Measurements from ENCODE around the gene RTN3. TPM values are rescaled to one million over a fixed set of nuclear protein-coding genes. Genes with fewer than 3 reads are reported as not detected.

Gene RTN3
- total RNA-seq, 4 donors from 2014 or later = 155 to 232 (median 209) TPM

GRCh38 chr11:63783925-63784592, 102.8 kb downstream of the RTN3 start:
- no peaks in the 10 kb centered on the region for H3K9me3 ChIP-seq

GRCh38 chr11:63785823-63786222, 104.5 kb downstream of the RTN3 start:
- Histone ChIP-seq H3K27me3 (no peaks in the 10 kb centered on the region), H3K4me1 (peaks cover 12 to 14% of the 10 kb centered on the region in 2 donors), H3K36me3 (no peaks in the 10 kb centered on the region), H3K27ac (no peak overlapping the region), H3K4me3 (replicated peaks in 1 of 3) (no peak overlapping the region), H3K9me3 (no peaks in the 10 kb centered on the region)
- no peak for TF ChIP-seq CTCF (IDR thresholded peaks at IDR 0.05)
- TF ChIP-seq POLR2A (IDR thresholded peaks at IDR 0.05) = no peak
- intact Hi-C loops (cut with DNase I) = no loop called here
- no peak for DNase-seq
- 86 to 90% methylated on average over 1 of the region's 1 CpG for WGBS, 2 donors

More at GRCh38 chr11:63783925-63784592, 102.8 kb downstream of the RTN3 start:
- H3K27ac ChIP-seq = peak overlapping the region; percentile 46 to 68 (median 68)
- DNase-seq = peak; percentile 57 to 62
- TF ChIP-seq CTCF (IDR thresholded peaks at IDR 0.05) = no peak
- no peak for TF ChIP-seq POLR2A (IDR thresholded peaks at IDR 0.05)
- H3K4me1 ChIP-seq = peaks cover 12 to 14% of the 10 kb centered on the region in 2 donors
- 12 to 38% methylated on average over 7 of the region's 7 CpGs for WGBS, 2 donors
- H3K4me3 ChIP-seq (replicated peaks in 1 of 3) = no peak overlapping the region
- H3K27me3 ChIP-seq = no peaks in the 10 kb centered on the region
- intact Hi-C loops (cut with DNase I) = no loop called here
- no peaks in the 10 kb centered on the region for H3K36me3 ChIP-seq

GRCh38 chr11:63791495-63792167, 110.3 kb downstream of the RTN3 start:
- intact Hi-C loops (cut with DNase I) = no loop called here
- Histone ChIP-seq H3K4me1 (no peaks in the 10 kb centered on the region), H3K27me3 (no peaks in the 10 kb centered on the region), H3K9me3 (no peaks in the 10 kb centered on the region), H3K36me3 (no peaks in the 10 kb centered on the region), H3K4me3 (replicated peaks in 1 of 3) (no peak overlapping the region), H3K27ac (no peak overlapping the region)
- WGBS, 2 donors = 93 to 95% methylated on average over 6 of the region's 6 CpGs
- TF ChIP-seq CTCF (IDR thresholded peaks at IDR 0.05) (no peak), POLR2A (IDR thresholded peaks at IDR 0.05) (no peak)
- DNase-seq = no peak

GRCh38 chr11:63793161-63793560, 111.9 kb downstream of the RTN3 start:
- no peak overlapping the region for H3K4me3 ChIP-seq (replicated peaks in 1 of 3)
- H3K27me3 ChIP-seq = no peaks in the 10 kb centered on the region
- intact Hi-C loops (cut with DNase I) = no loop called here
- DNase-seq = no peak
- TF ChIP-seq CTCF (IDR thresholded peaks at IDR 0.05) (no peak), POLR2A (IDR thresholded peaks at IDR 0.05) (no peak)
- no peaks in the 10 kb centered on the region for H3K4me1 ChIP-seq
- no peaks in the 10 kb centered on the region for H3K9me3 ChIP-seq
- no peaks in the 10 kb centered on the region for H3K36me3 ChIP-seq
- no peak overlapping the region for H3K27ac ChIP-seq

- whole genome bisulfite sequencing, 2 donors = 29 to 40% methylated on average over 11 of the region's 11 CpGs
- H3K36me3 ChIP-seq = no peaks in the 10 kb centered on the region
- DNase-seq = peak; percentile 83
- H3K27me3 ChIP-seq = no peaks in the 10 kb centered on the region
- H3K4me1 ChIP-seq = no peaks in the 10 kb centered on the region
- no peak overlapping the region for H3K4me3 ChIP-seq (replicated peaks in 1 of 3)
- no peaks in the 10 kb centered on the region for H3K9me3 ChIP-seq
- TF ChIP-seq POLR2A (IDR thresholded peaks at IDR 0.05) = no peak
- no peak for TF ChIP-seq CTCF (IDR thresholded peaks at IDR 0.05)
- no peak overlapping the region for H3K27ac ChIP-seq
- intact Hi-C loops (cut with DNase I) = no loop called here
Measured at GRCh38 chr11:63795066-63795465, 113.8 kb downstream of the RTN3 start.

Data from thyroid gland (tissue), 4 donors.